ENCODE results near the gene GRAMD4.
A peak's percentile ranks its signal among the peaks of the same experiment; 100 is the strongest.

The GRAMD4 gene, protein sequence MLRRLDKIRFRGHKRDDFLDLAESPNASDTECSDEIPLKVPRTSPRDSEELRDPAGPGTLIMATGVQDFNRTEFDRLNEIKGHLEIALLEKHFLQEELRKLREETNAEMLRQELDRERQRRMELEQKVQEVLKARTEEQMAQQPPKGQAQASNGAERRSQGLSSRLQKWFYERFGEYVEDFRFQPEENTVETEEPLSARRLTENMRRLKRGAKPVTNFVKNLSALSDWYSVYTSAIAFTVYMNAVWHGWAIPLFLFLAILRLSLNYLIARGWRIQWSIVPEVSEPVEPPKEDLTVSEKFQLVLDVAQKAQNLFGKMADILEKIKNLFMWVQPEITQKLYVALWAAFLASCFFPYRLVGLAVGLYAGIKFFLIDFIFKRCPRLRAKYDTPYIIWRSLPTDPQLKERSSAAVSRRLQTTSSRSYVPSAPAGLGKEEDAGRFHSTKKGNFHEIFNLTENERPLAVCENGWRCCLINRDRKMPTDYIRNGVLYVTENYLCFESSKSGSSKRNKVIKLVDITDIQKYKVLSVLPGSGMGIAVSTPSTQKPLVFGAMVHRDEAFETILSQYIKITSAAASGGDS

DNA sequence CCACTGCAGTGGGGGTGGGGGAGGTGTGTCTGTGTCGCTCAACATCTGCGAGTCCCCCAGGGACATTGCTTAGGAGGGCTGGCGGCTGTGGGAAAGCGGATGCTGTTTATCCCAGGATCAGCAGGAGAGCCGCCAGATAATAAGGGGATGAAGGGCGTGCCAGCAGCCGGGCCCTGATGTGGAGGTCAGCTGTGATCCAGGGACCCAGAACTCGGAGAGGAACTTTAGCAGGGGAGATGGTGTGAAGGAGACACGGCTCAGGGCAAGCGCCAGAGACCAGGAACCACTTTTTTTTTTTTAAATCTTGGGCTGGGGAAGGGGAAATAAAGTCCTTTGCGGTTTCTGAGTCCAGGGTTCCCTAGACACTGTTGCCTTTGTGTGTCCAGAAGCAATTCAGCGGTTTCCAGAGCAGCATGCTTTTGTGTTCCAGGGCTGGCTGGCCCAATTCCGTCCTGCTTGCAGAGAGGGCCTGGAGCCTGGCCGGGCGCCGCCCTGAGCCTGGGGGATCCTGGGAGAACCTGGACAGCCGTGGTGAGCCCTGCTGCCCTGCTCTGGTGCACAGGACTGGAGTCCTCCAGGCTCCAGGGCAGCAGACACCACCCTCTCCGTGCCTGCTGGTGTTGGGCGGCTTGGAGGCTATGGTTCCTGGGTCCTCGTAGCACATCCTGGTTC, at the start of gene GRAMD4:
Gene GRAMD4 (plus strand): TSS at position 557 of the 672 bp plus-strand sequence. CDS start 6,414 bp downstream, outside the sequence.
- DNase-seq (ENCODE audit: low read depth in 2 of 3, low spot score in 1 of 3) = no peak

DNA sequence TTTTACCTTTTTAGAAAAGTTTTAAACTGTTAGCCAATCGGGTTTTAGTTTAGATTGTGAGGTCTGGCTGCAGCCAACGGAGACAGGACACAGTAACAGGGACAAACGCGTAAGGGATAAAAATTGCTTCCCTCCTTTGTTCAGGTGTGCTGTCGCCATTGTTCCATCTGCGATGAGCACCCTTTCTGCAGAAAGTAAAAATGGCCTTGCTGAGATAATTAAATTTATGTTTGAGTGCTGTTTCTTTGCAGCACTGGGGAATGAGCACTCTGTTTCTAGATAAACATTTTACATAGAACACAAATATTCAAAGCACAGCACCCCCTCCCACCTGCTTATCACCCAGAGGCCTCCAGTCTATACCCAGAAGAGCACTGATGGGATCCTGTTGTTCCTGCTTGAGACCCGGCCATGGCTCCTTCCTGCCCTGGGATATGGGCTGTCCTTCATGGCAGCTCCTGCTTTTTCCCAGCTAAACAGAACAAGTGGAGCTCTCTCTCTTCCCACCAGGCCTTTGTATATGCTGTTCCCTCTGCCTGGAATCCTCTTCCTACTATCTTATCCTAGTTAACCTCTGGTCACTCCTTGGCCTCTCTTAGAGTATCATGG, 48.4 kb upstream of the GRAMD4 start:
- DNase-seq (ENCODE audit: low read depth in 2 of 3, low spot score in 1 of 3) = no peak

DNA sequence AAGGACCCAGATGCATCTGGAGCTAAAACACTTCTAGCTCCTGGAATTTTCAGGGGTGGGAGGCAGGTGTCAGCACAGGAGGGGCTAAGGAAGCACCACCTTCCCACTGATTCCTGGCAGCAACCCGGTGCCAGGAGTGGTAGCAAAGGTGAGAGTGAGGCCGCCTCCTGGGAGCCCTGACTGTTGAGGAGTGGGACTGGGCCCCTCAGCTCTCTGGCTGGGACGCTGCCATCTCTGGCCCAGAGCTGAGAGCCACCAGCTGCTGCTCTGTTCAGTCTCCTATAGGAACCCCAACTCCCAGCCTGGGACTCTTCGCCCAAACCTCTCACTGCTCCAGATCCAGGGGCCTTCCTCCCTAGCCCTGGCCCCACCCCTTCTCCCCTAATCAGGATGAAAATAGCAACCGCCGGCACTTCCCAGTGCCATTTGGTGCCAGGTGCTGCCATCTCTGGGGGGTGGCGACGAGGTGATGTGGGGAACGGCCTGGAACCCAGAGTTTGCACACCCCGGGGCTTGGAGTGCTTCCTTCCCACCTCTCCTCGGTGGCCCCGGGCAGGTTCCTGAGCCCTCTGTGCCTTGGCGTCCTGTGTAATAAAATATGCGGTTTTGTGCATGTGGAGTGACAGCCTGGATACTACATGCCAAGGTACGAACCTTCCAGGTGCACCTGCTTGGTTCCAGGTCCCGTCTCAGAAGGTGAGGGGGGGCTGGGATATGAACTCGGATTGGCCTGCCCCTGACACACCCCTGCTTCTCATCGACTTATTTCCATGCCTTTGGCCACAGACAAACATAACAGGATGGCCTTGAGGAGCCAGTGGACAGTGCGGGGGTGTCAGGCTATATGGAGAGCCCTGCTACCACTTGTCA, 47.0 kb upstream of the GRAMD4 start:
- DNase-seq (ENCODE audit: low read depth in 2 of 3, low spot score in 1 of 3) = no peak

DNA sequence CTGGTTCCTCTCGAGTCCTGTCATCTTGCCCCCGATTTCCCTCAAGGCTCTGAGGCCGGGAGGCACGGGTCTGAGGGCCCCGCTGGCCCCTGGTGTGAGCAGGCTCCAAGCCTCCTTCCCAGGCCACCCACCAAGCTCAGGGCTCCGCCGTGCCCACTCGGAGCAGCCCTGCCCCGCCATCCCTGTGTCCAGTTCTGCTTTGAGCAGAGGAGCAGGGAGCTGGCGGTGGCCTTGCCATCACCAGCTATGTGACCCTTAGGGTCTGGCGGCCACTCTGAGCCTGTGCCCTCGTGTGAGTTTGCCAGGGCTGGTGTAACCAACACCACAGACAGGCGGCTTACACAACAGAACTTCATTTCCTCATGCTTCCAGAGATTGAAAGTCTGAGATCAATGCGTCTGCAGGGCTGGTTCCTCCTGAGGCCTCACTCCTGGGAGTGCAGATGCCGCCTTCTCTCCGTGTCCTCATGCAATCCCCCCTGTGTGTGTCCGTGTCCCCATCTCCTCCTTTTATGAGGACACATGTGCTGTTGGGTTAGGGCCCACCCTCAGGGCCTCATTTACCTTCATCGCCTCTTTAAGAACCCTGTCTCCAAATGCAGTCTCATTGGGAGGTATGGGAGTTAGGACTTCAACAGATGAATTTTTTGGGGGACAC, 46.3 kb upstream of the GRAMD4 start:
- DNase-seq (ENCODE audit: low read depth in 2 of 3, low spot score in 1 of 3) = no peak

DNA sequence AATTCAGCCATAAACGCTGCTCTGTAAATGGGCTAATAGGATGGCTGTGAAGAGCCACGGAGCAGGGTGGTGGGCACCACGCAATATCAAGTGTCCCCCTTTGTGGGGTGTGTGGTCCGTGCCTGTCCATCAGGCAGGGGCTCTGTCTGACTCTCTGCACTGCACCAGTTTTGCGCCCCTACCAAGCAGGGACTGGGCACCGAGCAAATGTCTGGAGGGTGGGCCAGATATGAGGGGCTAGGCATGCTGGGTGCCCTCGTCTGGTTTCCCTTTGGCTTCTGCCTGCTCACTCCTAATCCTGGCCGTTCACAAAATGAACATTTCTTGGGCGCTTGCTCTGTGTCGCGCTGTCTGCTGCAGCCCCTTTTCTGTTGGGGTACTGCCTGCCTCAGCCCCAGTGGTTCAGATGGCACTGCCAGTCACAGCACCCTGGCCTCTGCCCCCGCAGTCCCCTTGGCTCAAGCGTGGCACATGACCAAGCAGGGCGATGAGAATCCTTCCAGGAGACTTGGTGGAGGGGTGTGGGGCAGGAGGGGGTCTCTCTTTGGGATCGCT, 45.7 kb upstream of the GRAMD4 start:
- no peak for DNase-seq (ENCODE audit: low read depth in 2 of 3, low spot score in 1 of 3)

DNA sequence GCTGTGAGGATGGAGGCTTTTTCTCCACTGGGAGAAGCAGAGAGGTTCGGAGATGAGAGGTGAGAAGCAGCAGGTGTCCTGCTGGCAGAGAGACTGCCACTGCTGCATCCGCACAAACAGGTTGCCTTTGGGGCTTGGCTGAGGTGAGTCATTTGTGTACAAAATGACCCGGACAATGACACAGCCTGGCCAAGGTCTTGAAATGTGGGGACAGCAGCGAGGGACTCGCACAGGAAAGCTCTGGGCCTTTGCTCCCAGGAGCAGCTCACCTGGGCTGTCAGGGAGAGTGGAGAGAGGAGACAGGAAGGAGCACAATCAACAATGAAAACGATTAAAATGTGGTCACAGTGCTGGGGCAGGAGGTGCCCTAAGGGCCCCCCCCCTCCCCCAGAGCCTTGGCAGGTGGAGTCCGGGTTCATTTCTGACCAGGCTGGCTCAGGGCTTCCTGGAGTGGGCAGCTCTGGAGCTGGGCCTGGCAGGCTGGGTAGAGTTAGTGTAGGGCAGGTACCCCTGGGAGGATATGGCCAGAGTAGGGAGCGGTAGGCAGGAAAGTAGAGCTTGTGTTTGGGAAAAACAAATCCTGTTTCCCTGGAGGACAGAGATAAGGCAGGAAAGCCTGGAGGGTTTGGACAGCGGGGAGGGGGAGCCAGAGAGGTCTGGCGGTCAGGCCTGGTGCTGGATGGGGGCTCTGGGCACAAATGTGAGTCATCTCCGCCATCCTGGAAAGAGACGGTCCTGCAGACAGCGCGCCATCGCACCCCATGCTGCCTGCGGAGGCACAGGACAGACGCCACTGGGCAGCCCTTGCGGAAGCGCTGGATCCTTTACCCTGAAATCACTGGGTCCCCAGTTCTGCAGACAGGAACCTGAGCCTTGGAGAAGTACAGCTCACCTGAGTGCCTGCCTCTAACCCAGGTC, 44.9 kb upstream of the GRAMD4 start:
- no peak for DNase-seq (ENCODE audit: low read depth in 2 of 3, low spot score in 1 of 3)

DNA sequence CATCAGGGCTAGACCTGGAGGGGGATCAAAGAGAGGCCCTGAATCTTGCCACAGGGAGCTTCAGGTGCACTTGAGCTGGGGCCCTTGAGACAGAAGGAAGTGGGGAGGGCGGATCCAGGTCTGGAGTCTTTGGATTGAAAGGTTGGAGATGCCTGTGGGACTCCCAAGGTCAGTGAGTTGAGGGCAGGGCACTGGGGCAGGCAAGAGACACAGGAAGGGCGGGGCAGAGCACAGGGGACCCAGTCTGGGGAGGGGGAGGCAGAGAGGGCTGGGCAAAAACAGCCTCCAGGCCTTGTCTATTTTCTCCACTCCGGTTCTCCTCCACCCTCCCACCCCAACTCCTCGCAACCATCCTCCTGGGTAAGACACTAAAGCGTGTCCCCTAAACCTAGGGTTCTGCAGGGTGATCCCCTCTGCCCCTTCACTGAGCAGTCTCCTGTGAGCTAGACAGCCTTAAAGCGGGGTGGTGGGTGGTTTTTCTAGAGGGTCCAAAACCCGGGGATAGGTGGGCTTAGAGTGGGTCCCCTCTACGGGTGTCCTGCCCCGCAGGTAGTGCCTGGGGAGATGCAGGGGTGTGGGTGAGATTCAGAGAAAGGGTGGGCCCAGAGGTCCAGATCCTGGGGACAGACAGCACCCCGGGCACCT, 44.2 kb upstream of the GRAMD4 start:
- DNase-seq (ENCODE audit: low read depth in 2 of 3, low spot score in 1 of 3) = no peak

DNA sequence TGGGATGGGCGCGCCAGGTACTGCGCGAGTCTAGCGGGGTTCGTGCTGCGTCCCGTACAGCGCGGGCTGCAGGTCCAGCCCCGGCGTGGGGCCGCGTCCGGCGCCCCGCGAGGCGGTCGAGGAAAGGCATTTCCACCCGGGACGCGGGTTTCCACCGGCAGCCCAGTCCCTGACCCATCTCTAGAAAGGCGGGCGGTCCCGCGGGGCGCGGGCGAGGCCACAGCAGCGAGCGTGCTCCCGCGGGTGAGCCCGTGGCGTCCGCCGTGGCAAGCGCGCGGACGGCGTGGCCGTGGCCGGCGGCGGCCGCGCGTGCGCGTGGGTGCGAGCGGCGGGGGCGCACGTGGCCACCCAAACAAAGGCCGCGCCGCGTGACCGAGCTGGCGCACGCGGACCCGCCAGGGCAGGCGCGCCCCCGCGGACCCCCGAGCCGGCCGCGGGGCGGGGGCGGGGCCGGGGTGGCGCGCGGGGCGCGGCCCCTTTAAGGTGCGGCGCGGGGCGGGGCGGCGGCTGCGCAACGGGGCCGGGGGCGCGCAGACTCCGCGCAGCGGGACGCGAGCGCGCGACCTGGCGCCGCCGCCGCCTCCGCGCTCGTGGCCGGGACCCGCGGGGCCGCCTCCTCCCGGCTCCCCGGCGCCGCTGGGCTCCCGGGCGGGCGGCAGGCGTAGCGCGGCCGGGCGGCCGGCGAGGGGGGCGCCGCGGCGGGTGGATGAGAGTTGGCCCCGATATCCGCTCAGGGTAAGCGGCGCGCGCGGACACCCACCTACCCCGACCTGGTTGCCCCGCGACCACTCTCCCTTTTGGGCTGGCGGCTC, 43.4 kb upstream of the GRAMD4 start:
- peak in 1 of 3 donors; percentile 53 for DNase-seq (ENCODE audit: low read depth in 2 of 3, low spot score in 1 of 3)

DNA sequence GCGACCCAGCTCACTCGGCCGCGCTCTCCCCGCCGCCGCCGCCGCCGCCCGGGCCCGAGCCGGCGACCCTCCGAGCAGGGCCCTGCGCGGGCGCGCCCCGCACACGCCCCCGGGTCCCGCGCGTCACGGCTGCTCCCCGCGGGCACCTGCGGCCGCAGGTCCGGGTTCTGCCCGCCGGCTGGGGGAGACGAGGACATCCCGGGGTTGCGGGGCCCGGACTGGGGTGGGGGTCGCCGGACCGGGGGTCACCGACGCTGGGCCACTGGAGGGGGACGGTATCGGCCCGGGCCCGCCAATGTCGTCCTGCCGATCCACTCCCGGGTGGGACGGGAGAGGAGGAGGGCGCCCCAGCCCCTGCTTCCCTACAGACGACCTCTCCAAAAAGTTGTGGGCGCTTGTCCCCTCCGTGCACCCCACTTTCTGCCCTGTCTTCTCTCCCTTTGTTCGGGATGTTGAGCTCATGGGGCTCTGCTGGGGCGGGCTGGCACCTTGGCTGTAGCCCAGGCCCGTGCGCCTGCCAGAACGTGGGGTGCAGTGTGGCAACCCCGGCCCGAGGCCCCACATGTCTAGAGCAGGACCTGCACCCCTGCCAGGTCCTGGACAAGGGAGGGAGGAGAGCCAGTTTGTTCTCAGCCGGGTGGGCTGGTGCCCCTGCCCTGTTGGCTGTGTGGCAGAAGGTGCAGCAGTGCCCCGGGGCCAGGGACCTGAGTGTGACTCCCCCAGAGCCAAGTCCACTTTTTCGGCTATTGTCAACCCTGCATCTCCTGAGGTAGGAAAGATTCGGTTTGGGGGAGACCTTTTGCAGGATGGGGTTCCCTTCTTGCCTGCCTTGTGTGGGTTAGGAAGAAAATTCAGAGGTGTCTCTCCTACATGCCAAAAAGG, 42.6 kb upstream of the GRAMD4 start:
- DNase-seq (ENCODE audit: low read depth in 2 of 3, low spot score in 1 of 3) = no peak

DNA sequence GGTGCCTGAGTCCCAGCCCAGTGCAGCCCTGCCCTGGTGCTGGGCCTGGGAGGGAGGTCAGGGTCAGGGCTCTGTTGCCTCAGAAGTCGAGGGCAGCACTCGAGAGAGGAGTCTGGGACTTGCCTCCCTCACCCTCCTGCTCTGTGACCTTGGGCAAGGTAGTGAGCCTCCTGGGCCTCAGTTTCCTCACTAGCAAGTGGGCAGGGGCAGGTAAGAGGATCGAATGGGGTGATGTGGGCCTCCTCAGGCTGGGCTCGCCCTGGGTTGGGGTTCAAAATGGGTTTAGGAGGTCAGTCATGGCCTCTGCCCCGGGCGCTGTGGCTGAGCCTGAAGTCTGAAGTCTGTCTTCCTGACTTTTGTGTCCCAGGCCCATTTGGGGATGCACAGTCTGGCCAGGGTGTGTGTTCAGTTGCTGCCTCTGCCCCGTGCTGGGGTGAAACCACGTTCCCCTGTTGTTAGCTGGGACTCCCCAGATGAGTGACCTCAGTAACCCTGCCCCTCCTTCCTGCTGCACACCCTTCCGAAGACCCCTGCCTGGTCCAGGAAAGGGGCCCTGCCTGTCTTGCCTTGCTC, 41.8 kb upstream of the GRAMD4 start:
- DNase-seq (ENCODE audit: low read depth in 2 of 3, low spot score in 1 of 3) = no peak

DNA sequence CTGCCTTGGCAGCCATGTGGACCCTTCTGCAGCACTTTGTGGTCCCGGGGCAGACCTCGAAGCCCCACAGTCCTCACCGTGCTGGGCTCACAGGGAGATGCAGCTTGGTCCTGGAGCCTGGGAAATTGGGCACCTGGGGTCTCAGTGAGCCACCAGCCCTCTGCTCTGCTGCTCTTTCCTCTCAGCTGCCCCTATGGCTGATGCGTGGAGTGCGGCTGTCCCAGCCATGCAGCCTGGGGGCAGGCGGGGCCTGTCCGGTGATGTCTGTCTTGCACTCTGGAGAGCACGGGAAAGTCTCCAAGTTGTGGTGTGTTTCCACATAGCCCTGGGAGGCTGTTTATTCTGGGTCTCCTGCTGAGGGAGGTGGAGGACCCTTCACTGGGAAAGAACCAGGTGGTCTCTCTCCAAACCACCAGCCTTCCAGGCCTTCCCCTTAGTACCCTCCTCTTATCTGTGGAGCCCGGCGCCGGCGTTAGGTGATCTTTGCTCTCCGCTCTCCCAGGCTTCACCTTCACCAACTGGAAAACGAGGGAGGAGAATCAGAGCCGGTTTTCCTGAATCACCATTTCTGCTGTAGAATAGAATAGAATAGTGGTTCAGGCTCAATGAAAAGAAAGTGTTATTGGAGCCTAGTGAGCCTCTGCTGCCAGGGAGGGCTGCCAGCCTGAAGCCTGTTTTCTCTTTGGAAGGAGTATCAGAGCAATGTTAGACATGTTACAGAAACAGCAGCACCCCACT, 41.2 kb upstream of the GRAMD4 start:
- no peak for DNase-seq (ENCODE audit: low read depth in 2 of 3, low spot score in 1 of 3)

DNA sequence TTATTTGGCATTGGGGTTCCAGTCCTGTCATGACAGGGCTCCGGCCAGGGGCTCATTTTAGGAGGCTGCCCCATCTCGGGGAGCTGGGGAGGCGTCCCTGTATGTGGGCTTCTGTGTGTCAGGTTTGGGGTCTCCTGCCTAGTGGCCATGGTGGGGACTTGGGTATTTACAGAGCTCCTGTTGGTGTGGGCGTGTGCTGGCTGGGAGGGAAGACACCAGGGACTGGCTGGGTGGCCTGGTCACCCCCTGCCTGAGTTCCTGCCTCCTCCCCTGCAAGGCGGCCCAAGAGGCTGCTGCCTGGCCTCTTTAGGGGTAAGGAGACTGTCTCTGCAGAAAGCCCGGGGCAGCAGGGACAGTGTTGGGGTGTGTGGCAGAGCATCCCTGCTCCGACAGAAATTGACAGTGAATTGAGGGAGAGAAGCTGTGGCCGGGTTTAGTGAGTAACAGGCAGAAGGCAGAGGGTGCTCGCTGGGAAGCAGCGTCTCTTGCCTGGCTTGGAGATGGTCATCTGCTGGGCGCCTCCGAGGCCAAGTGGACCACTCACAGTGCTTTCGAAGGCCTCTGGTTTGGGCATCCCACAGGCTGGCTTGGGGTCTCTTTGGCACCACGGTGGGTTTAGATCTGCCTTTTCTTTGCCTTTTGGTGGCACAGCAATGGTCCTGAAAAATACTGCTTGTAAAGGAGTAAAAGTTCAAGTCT, 40.3 kb upstream of the GRAMD4 start:
- no peak for DNase-seq (ENCODE audit: low read depth in 2 of 3, low spot score in 1 of 3)

DNA sequence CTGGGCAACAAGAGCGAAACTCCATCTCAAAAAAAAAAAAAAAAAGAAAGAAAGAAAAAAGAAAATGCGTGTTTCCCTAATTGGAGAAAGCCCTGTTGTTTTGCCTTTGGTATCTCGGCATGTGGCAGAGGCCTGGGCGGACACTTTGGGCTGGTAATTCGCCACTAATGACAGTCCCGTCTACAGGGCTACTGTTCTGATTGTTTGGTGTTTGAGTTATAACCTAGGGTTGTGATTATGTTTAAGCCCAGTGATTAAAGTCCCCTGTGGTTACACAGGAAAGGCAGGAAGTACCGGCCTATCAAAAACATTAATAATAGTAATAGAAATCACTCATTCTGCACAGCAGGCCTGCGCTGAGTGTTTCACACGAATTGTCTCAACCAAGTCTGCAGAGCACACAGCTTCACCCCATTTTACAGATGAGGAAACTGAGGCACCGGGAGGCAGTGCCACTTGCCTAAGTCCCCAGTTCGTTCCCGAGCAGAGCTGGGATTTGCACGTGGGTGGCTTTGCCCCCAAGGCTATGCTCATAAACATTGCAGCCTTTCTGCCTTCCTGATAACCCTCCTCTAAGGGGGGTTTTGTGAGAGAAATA, 39.1 kb upstream of the GRAMD4 start:
- no peak for DNase-seq (ENCODE audit: low read depth in 2 of 3, low spot score in 1 of 3)

DNA sequence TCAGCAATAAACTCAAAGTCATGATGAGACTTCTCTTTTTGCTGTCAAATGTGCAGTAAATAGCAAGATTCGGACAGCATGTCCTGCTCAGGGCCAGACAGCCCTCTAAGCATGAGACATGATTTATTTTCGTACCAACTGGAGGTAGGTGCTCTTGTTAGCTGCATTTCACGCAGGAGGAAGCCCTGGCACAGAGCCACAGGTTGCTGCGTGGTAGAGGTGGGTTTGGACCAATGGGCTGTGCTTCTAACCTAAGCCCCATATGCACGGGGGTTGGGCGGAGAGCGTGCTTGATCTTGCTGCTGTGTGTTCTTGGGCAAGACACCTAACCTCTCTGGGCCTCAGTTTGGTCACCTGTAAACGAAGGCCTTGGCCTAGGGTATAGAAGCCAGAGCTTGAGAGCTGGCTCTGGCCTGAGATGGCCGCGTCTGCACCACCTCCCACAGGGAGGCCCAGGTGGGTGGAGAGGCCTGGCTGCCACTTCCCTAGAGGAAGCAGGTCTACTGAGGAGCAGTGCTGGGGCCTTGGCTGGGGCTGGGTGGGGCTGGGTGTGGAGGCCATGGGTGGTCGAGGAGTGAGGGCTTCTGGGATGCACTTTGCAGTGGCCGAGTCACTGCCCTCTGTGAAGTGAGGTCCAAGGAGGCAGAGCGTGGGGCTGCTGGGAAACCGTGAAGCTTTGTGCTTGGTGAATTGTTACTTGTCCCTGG, 38.5 kb upstream of the GRAMD4 start:
- no peak for DNase-seq (ENCODE audit: low read depth in 2 of 3, low spot score in 1 of 3)

Measured in stimulated activated CD4-positive, alpha-beta T cell treated with anti-CD3 and anti-CD28 coated beads, Interleukin-12 subunit alpha, Interleukin-12 subunit beta, amount 100 ng/mL, for 48 hours (primary cell).